GM21825 (cell line): ENCODE data around the gene KIR3DL3.
"Not testable (repeated sequence)": the region's sequence is repeated elsewhere in the genome, so short reads cannot be mapped to it uniquely, and the experiment has no call there.

Experiments
- ATAC-seq: cut with Tn5 transposase; IDR thresholded peaks from one replicate; pipeline ENCODE4 v1.9.1; 2021; ENCODE audit warnings: mild to moderate bottlenecking, moderate library complexity; ENCODE audit not compliant: unreplicated experiment

KIR3DL3 gene

GRCh38 chr19:54724142-54724541 is at the start of gene KIR3DL3:
Gene KIR3DL3 (plus strand): TSS chr19:54724442. CDS start chr19:54724497, 55 bp downstream.
- no peak for ATAC-seq

- not testable (repeated sequence) for ATAC-seq
Measured at GRCh38 chr19:54676210-54676834, 47.9 kb upstream of the KIR3DL3 start.

GRCh38 chr19:54677217-54677616 is 47.0 kb upstream of the KIR3DL3 start:
- no peak for ATAC-seq

- ATAC-seq: not testable (repeated sequence)
Measured at GRCh38 chr19:54681596-54681995, 42.6 kb upstream of the KIR3DL3 start.

GRCh38 chr19:54682306-54682856 is 41.9 kb upstream of the KIR3DL3 start:
- no peak for ATAC-seq

- no peak for ATAC-seq
Measured at GRCh38 chr19:54684527-54684926, 39.7 kb upstream of the KIR3DL3 start.

GRCh38 chr19:54691582-54692297 is 32.5 kb upstream of the KIR3DL3 start:
- ATAC-seq: no peak

GRCh38 chr19:54692298-54692615 is 32.0 kb upstream of the KIR3DL3 start:
- ATAC-seq: no peak

- no peak for ATAC-seq
Measured at GRCh38 chr19:54694648-54695047, 29.6 kb upstream of the KIR3DL3 start.

- no peak for ATAC-seq
Measured at GRCh38 chr19:54696117-54696548, 28.1 kb upstream of the KIR3DL3 start.

- no peak for ATAC-seq
Measured at GRCh38 chr19:54696766-54697165, 27.5 kb upstream of the KIR3DL3 start.

GRCh38 chr19:54697716-54698115 is 26.5 kb upstream of the KIR3DL3 start:
- not testable (repeated sequence) for ATAC-seq

- ATAC-seq: no peak
Measured at GRCh38 chr19:54704928-54705327, 19.3 kb upstream of the KIR3DL3 start.

GRCh38 chr19:54707962-54708361 is 16.3 kb upstream of the KIR3DL3 start:
- no peak for ATAC-seq

GRCh38 chr19:54708781-54709180 is 15.5 kb upstream of the KIR3DL3 start:
- no peak for ATAC-seq

- no peak for ATAC-seq
Measured at GRCh38 chr19:54709212-54709948, 14.9 kb upstream of the KIR3DL3 start.

- not testable (repeated sequence) for ATAC-seq
Measured at GRCh38 chr19:54709956-54710355, 14.3 kb upstream of the KIR3DL3 start.

GRCh38 chr19:54724644-54725043 is 402 bp downstream of the KIR3DL3 start:
- ATAC-seq: no peak

- ATAC-seq: no peak
Measured at GRCh38 chr19:54725321-54725720, 1.1 kb downstream of the KIR3DL3 start.

- ATAC-seq: no peak
Measured at GRCh38 chr19:54727562-54727961, 3.3 kb downstream of the KIR3DL3 start.

- no peak for ATAC-seq
Measured at GRCh38 chr19:54728167-54728566, 3.9 kb downstream of the KIR3DL3 start.
